Parathyroid adenoma (tissue), 2 donors: Measurements from ENCODE around the gene BHLHA15.
A peak's percentile ranks its signal among the peaks of the same experiment; 100 is the strongest.

Experiments
- H2AFZ ChIP-seq: fragments of 300-600 bp; sonication (generic); one replicate; pipeline ENCODE4 v1.7.0; 2017; ENCODE audit warnings: antibody characterized with exemption, mild to moderate bottlenecking
- H3K27ac ChIP-seq: fragments of 300-600 bp; sonication (generic); one replicate; pipeline ENCODE4 v1.7.0; 2017
- H3K27me3 ChIP-seq: fragments of 300-600 bp; sonication (generic); one replicate; pipeline ENCODE4 v1.7.0; 2017; ENCODE audit warnings: low read length; ENCODE audit not compliant: control insufficient read depth, insufficient read depth
- H3K36me3 ChIP-seq: fragments of 300-600 bp; sonication (generic); one replicate; pipeline ENCODE4 v1.7.0; 2017; ENCODE audit warnings: low read length; ENCODE audit not compliant: control insufficient read depth, insufficient read depth
- H3K4me1 ChIP-seq: fragments of 300-600 bp; sonication (generic); one replicate; pipeline ENCODE4 v1.7.0; 2017; ENCODE audit warnings: control low read depth
- H3K4me2 ChIP-seq: fragments of 300-600 bp; sonication (generic); one replicate; pipeline ENCODE4 v1.7.0; 2017; ENCODE audit warnings: low read length
- H3K4me3 ChIP-seq: fragments of 300-600 bp; sonication (generic); one replicate; pipeline ENCODE4 v1.7.0; 2017; ENCODE audit warnings: low read depth, low read length
- H3K79me2 ChIP-seq: fragments of 300-600 bp; sonication (generic); one replicate; pipeline ENCODE4 v1.7.0; 2017; ENCODE audit warnings: control low read depth
- H3K9ac ChIP-seq: fragments of 300-600 bp; sonication (generic); one replicate; pipeline ENCODE4 v1.7.0; 2017; ENCODE audit warnings: mild to moderate bottlenecking
- H3K9me3 ChIP-seq: fragments of 300-600 bp; sonication (generic); one replicate; pipeline ENCODE4 v1.7.0; 2017; ENCODE audit warnings: low read length; ENCODE audit not compliant: control insufficient read depth
- CTCF ChIP-seq: fragments of 300-600 bp; sonication (generic); IDR thresholded peaks from one replicate; pipeline ENCODE4 v1.7.0; 2017; ENCODE audit warnings: antibody characterized with exemption, mild to moderate bottlenecking
- donor health status: primary hyperparathyroidism.

Gene BHLHA15

DNA sequence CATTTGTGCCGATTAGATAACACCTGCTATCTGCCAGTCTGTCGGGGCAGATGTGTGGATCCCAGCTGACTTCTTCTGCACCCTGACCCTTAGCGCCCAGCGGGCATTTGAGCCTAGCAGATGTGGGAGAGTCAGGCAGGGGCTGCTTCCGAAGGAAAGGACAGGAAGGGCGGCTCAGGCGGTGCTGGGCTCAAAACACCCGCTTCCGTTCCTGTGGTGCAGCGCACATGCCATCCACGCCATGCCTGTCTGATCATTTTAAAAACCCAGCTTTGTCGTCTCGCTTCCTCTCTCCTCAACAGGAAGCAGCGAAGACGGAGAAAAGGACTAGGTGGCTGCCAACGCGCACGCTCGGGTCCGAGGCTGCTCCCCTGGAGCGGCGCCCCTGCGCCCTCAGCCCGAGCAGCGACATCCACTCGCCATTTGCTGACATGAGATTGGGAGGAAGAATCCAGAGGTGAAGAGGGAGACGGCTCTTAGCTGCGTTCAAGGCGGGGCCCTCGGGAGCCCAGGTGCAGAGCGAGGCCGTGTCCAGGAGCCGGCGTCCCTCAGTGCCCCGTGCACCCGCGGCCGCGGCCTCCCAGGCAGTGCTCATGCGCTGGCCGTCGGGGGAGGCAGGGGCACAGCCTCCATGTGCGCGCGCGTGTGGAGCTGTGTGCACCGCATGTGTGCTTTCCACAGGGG is 5.9 kb upstream of the BHLHA15 start:
- H3K9ac ChIP-seq = no peak overlapping the region
- no peaks in the 10 kb centered on the region for H3K36me3 ChIP-seq
- no peaks in the 10 kb centered on the region for H3K27me3 ChIP-seq
- no peak overlapping the region for H2AFZ ChIP-seq
- H3K79me2 ChIP-seq = no peaks in the 10 kb centered on the region
- H3K27ac ChIP-seq = no peak overlapping the region
- H3K4me2 ChIP-seq = no peak overlapping the region
- H3K4me3 ChIP-seq = no peak overlapping the region
- H3K4me1 ChIP-seq = no peaks in the 10 kb centered on the region
- TF ChIP-seq CTCF = no peak
- H3K9me3 ChIP-seq = no peaks in the 10 kb centered on the region

DNA sequence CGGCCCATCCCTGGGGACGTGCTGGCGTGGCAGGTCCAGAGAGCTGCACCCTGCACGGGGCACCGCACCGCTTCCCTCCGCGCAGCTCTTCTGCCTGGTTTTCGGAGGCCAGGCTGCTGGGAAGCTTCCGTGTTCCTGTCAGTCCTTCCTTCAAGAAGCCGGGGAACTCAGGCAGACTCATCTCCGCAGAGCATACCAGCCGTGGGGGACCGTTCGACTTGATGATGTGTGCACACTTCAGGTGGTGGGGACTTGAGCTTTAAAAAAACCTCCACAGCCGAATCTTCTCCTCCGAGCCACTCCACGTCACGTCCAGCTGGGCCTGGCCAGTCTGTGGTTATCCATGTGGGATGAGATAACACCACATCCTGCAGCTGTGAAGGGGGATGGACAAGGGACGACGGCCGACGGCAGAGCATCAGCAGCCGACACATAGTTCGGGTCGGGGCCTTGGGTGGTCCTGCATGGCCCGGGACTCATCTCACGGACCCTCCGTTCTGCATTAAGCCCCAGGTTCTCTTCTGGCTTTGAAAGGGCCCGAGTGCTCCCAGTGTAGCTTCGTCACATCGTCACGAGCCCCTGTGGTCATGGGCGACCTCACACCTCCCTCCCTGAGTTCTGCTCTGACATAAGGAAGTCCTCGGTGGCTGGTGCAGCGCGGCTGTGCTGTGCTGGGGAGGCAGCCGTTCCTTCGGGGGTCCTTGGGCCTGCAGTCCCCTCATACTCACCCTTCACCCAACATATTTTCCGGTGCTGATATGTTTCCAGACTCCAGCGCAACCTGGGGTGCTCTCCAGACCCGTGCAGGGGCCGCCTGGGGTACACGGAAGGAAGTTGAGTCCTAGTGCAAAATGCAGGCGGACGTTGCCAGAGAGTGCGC is 4.5 kb upstream of the BHLHA15 start:
- no peaks in the 10 kb centered on the region for H3K27me3 ChIP-seq
- H3K9ac ChIP-seq = no peak overlapping the region
- H3K4me1 ChIP-seq = no peaks in the 10 kb centered on the region
- H3K36me3 ChIP-seq = no peaks in the 10 kb centered on the region
- no peak overlapping the region for H3K4me3 ChIP-seq
- no peak overlapping the region for H2AFZ ChIP-seq
- H3K4me2 ChIP-seq = no peak overlapping the region
- no peaks in the 10 kb centered on the region for H3K79me2 ChIP-seq
- no peak for TF ChIP-seq CTCF
- no peak overlapping the region for H3K27ac ChIP-seq
- no peaks in the 10 kb centered on the region for H3K9me3 ChIP-seq

GRCh38 chr7:98209166-98209920 is 1.9 kb upstream of the BHLHA15 start:
- H3K9me3 ChIP-seq = no peaks in the 10 kb centered on the region
- no peak overlapping the region for H2AFZ ChIP-seq
- H3K27ac ChIP-seq = no peak overlapping the region
- H3K27me3 ChIP-seq = no peaks in the 10 kb centered on the region
- H3K4me2 ChIP-seq = no peak overlapping the region
- no peaks in the 10 kb centered on the region for H3K4me1 ChIP-seq
- H3K79me2 ChIP-seq = no peaks in the 10 kb centered on the region
- H3K9ac ChIP-seq = no peak overlapping the region
- no peak overlapping the region for H3K4me3 ChIP-seq
- no peak for TF ChIP-seq CTCF
- H3K36me3 ChIP-seq = no peaks in the 10 kb centered on the region

DNA sequence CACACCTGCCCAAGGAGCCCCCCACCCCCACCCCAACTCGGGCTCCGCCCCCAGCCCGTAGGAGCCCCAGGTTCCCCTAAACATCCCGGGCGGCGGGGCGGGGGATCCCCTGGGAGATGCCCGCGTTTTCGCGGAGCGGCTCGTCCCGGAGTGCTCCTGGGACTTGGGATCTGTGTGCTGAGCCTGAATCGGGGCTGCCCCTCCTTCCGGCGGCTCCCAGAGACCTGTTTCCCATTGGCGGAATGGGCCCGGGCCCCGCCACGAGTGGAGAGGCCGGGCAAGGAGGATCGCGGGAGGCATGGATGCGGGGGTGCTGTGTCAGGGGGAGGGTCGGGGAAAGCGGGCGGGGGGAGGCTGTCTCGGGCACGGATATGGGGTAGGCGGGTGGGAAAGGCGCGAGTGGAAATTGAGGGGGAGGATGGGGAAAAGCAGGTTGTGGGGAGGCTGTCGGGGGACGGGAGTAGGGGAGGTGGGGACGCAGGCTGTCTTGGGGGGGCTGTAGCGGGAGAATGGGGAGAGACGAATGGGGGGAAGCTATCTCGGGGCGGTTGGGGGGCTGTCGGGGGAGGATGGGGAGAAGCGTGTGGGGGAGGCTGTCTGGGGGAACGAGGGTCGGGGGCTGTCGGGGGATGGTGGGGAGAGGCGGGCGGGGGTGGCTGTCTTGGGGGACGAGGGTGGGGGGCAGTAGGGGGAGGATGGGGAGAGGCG is 572 bp upstream of the BHLHA15 start:
- TF ChIP-seq CTCF = no peak
- Histone ChIP-seq H3K27ac (no peak overlapping the region), H3K9me3 (no peaks in the 10 kb centered on the region), H3K27me3 (no peaks in the 10 kb centered on the region), H3K36me3 (no peaks in the 10 kb centered on the region), H3K79me2 (no peaks in the 10 kb centered on the region), H3K4me1 (no peaks in the 10 kb centered on the region), H3K9ac (no peak overlapping the region), H3K4me2 (no peak overlapping the region), H3K4me3 (no peak overlapping the region), H2AFZ (peak overlapping the region; percentile 64)
